ENCODE measurements around the gene RAB28.

Gene RAB28

DNA sequence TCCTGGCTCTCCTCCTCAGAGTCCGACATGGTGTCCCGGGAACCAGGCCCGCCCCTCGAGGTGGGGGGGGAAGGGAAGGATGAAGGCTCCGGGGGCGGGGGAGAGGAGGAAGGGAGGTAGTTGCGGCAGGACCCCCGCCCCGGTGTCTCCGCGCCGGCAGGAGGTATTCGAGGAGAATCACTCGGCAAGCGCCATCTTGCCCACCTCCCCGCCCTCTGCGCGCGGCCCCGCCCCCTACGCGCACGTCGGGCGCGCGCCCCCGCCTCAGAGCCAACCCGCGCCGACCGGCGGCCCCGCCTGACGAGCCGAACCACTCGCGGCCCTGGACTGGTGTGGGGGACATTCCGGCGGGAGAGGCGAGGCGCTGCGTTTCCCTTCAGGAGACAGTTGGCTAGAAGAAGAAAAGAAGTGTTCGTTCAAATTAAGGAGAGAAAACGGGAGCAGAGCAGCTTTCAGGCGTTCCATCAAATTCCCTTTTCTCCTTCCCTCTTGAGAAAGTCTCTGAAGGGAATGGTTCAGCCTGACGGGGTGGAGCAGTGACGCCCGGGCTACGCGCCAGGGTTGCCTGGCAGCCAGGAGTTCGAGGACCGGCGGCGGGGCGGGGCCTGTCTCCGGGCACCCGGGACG is at the start of gene RAB28:
Gene RAB28 (minus strand): TSS at position 219 of the 627 bp plus-strand sequence.
- peak; percentile 89 for DNase-seq (ENCODE audit: low read depth)

DNA sequence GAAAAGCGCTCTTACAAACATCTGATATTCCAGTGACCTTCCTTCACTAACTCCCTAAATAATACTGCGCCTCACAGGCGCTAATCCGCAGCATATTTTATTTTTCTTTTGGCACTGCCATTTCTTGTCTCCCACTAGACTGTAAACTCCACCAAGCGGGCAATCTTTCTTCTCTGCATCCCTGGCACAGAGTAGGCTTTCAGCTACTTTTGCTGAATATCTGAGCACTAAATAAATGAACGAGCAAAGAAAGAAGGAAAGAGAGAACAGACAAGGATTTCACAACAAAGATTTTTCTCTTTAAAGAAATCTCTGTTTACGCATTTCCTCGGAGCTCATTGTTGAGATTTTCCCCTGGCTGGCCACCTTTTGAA is 47.5 kb upstream of the RAB28 start:
- no peak for DNase-seq (ENCODE audit: low read depth)

DNA sequence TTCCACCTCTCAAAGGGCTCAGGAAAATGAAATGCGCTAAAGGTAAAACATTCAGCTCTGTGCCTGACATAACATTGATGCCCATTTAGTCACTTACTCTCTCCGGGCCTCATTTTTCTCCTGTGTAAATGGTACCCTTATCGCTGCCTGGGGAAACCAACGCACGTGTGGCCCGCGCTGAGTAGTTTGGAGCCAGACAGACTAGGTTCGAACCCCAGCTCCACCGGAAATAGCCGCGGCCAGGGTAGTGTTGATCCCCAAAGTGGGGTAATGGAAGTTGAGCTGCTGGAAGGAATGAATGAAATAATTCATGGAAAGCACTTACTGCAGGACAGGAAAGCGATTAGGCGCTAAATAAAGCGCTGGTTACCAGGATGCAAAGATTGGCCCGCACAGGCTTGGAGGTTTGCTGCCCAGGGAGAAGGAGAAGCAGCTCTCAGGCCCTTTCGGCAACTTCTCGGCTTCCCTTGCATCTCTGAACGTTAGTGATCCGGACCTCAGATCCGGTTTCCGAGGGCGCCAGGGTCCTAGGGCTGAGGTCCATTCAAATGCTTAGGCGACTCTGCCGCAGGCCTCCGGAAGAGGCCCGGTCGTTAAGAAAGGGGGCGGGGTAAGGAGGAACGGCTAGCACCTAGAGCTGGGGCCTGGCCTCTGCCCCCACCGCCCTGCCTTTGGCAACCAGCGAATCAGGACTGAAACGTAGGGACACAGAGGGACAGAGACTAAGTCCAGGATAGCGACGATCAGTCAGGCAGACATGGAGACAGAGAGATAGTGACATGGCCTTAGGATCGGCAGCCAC is 46.9 kb upstream of the RAB28 start:
- no peak for DNase-seq (ENCODE audit: low read depth)

DNA sequence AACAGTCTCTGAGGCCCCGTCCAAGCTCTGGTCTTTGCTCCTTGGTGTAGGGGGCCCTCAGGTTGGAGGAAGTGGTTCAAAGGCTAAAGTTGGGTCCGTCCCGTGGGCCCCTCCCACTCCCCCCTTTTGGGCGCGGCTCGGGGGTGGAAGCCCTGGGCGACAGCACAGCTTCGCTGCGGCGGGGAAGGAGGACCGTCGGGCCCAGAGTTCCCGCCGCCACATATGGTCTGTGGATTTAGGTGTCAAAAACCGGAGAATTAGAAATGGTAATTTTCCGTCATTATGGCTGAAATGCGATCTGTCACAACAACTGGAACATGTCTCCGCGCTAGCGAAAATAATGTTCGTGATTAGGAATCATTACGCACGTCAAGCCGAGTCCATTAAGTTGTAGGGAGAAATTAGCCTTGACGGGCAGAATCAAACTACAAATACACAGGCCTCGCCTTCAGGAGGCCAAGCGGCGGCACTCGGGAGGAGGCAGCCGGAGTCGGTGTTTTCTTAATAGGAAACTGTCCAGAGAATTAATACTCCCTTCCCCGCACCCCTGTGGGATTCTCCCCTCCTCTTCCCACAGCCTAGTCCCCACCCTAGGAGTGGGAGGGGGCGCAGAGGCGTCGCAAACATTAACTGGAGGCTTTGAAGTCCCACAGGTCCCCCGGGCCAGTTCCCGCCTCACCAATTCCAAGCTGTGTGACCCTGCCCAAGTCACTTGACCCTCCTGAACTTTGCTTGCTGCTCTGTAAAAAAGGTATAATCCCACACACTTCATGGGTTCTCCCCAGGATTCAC is 45.2 kb upstream of the RAB28 start:
- DNase-seq (ENCODE audit: low read depth) = no peak

DNA sequence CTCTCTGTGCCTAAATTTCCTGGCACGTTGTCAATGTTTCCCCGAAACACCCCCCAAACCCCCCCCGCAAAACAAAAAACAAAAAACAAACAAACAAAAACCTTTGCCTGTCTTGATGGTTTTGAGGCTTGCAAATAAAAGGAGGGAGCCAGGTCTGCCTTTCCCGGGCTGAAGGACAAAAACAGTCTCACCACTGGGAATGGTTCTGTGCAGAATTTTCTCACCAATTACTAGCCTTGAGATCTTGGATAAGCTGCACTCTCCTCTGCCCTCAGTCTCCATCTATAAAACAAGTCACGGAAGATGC is 44.6 kb upstream of the RAB28 start:
- no peak for DNase-seq (ENCODE audit: low read depth)

DNA sequence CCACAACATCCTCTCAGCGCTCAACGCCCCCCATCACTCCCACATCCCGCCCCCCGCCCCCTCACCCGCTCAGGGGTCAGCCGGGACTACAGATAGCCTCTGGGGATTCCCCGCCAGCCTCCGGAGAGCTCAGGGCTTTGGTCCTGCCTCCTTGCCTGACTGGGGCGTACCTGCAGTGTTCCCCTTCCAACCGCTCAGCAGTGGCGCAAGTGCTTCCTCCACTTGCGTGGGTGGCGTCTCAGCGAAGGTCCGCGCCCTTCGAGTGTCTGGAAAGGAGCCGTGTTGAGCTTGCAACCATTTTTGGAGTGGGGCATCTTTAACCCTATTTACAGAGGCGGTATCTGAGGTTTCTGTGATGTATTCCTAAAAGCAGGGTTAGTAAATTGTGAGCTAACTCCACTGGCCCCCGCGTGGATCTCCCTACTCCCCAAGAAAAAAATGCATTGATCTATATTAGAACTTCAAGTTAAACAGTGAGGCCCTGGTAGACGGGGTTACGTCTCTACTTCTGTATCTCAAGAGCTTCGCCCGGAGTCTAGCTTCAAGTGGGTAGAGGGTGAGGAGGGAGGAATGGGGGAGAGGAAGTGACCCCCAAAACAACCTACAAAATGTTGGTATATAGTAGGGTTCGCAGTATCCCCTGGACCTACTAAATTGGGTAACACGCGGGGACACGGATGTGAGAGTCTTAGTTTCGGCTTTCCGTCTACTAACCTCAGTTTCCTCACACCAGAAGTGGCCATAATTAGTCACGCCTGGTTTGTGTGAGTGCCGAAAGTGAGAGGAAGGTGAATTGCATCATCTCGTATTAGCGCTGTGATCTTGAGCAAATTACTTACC is 44.1 kb upstream of the RAB28 start:
- DNase-seq (ENCODE audit: low read depth) = no peak

DNA sequence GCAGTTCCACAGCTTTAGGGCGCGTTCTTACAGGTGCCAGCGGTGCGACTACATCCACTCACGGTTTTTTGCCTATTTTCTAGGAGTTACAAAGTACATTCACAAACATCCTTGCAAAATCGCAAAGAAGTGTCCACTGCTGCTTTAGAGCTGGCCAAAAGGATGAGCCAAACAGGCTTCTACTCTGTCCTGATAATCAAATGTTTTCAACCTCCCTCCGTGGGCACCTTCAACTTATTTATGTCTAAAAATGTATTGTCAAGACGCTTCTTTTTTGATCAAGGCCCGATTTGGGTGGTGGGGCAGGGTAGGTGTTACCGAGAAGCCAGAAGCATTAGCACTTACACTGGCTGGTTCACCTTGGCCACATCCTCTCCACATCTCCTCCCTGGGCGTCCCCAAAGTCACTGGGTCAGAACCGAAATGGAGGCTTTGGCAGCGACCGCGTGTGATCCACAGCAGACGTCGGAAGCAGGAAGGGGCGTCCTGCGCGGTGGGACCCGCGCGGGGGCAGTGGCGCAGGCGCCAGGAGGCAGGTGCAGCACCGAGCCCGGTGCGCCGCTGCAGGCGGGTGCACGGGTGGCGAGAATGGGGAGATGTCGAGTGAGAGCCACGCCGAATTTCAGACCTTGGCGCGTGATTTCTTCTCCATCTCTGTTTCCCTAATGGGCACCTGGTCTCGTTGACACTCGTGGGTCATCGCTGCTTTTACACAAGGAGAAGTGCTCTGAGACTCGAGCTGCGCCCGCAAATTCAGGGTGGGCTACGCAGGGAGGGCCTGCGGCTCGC is 43.2 kb upstream of the RAB28 start:
- no peak for DNase-seq (ENCODE audit: low read depth)

DNA sequence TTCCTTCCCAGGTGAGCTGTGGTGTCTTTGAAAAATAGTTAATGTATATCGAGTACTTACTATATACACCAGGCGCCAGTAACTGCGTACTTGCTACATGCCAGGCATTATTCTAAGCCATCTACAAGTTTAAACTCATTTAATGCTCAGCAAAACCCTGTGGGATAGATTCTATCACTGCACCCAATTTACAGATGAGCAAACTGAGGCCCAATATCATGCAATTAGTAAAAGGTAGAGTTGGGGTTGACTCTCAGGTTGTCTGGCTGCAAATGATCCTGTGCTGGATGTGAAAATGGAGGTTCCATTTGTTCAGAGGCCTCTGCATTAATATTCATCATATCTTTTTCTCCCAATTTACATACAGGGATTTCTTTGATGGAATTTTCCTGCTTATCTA is 42.5 kb upstream of the RAB28 start:
- no peak for DNase-seq (ENCODE audit: low read depth)

DNA sequence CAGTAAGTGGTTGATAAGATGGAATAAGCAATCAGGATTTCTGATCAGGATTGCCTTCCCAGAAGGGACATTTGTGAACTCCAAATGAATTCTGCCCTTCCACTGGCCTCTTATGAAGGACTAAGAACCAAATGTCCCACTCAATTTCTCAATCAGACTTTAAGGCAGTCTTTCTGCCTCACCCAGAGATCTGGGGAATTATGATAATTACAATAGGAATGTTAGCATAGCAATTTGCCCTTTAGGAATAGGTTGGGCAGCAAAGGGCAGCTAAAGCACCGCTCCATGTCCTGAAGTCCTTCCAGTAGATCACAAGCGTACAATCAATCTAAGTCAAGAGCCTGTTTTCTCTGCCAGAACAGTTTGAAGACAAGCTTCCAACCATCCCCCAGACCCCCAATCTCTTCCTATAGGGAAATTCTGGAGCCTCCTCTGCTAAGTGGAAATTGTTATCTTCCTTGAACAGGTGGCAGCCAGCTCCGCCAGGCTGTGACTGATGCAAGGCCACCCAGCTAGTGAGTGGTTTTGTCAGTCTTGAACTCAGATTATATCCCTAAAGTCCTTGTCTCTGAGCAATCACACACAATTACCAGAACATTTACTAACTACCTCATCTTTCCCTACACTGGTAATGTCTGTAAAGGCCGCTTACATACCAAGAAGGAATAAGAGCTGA is 41.6 kb upstream of the RAB28 start:
- no peak for DNase-seq (ENCODE audit: low read depth)

DNA sequence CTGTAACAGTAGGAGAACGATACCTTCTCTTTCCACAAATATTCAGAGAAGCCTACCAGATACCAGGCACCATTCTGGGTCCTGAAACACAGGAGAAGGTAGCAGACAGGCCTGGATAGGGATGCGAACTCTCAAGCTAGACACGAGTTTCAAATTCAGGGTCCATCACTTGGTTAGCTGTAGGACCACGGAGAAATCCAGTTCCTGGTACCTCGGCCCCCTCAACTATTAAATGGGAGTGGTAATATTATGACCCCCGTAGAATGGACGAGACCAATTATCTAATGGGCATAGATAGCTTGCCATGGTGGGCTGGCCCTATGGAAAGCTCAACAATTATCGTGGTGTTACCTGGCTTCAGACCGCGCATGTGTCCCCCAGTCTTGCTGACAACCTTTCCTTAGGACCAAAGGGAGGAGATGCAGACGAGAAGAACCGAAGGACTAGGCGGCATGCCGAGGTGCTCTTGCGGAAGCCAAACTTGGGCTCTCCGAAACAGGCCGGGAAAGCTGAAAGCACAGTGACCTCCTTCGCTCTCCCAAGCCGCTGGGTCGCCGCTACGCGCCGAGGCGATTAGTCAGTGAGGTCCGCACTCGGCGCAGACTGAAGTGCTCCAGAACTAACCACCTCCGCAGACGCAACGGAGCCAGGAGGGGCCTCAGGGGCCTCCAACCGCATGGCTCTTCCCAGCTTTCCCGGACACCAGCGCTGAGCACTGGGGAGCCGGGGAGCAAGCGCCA is 40.5 kb upstream of the RAB28 start:
- no peak for DNase-seq (ENCODE audit: low read depth)

DNA sequence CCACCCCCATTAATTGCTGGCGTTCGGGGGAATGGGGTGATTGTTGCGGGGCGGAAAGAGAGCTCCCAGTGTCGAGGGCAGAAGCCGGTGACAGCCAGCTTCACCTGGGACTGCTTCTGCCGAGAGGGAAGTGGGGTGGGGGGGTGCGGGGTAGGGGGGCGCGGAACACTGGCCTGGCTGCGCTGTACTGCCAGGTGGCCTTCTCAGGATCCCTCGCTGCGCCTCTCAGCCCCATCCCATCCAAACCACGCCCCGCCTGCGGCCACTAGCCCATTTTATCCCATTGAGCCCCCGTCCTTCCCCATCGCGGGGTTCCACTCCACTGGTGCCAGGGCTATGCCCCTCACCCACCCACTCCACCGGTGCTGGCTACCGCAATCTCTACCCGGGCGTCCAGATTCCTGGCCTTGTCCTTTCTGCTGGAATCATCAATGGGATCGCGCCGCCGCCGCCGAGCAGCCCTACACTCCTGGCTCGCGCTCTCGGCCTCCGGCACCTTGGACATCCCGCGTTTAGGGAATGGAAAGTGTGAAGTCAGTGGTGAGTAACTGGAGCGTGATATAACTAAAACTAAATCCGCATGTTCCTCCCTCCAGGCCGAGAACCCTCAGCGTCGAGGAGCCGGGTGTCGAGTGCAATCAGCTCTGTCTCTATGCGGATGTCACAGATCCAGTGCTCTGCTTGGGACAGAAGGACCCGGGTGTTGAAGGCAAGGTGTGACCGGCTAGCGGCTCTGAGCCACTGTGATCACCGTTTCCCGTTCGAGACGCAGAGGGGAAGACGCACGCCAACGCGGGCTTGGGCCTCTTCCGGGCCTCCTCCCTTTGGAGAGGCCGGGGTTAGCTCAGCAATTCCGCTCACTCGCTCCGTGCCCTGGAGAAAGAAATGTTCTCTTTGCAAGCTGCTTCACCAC is 39.7 kb upstream of the RAB28 start:
- no peak for DNase-seq (ENCODE audit: low read depth)

DNA sequence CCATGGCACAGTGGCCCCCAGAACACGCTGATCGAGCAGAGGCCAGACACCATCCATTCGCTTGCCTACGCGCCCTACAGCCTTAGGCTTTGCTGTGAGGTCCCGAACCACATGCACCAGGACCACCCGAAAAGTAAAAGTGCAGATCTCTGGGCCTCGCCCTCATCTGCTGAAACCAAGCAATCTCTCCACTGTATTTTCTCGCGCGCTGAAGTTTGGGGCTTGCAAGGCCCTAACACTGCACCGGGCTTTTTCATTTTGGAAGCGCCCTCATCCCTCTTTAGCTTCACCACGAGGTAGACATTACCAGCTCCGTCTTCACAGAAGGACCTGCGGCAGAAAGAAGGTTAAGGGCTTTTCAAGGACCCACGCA is 39.0 kb upstream of the RAB28 start:
- no peak for DNase-seq (ENCODE audit: low read depth)

DNA sequence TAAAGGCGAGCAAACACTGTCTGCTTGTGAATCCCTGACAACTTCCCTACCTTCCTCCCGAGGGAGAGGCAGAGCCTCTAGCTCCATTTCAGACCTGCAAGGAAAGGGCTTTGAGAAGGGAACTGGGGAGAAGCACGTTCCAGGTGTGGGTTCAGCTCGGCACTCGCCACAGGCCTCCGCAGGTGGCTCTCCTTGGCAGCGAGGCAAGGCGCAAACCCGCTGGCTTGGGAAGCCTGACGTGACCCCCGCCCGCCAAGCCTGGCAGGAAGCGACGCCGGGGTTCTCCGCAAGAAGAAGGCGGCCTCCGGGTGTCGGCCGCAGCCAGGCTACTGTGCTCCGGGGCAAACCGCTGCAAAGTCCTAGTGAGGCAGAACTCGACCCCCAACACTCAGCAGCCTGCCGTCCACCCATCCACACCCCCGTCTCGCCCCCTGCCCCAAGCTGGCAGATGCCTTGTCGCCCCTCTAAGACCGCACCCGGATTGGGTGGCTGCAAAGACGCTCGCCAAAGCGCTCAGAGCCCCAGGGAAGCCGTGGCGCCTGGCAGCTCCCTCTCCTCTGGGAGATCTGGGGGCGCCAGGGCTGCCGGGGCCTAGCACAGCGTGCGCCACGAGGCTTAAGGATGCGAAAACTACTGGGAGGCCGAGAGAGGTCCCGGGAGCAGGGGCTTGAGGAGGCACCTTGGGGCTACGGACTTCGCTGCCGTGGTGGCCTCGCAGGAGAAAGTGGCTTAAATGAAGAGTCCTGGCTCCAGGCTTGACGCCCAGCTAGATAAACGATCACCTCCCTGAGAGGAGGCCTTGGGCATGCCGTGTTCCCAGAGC is 38.4 kb upstream of the RAB28 start:
- DNase-seq (ENCODE audit: low read depth) = no peak

DNA sequence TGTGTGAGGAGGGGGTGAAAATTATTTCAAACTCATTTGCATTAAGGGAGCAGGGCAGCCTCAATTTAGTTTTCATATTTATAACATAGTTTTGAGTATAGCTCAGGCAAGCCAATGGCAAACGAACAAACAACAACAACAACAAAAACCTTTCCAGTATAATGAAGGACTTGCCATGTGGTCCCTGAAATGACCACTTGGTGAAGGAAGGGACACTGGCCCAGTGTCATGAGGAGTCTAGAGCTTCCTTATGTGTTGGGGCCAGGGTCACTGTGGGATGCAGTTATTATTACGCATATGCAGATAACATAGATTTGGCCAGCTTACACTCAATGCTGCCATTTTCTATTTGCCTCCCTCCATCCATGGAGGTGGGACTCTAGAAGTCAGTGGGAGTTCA is 36.9 kb upstream of the RAB28 start:
- DNase-seq (ENCODE audit: low read depth) = no peak

DNA sequence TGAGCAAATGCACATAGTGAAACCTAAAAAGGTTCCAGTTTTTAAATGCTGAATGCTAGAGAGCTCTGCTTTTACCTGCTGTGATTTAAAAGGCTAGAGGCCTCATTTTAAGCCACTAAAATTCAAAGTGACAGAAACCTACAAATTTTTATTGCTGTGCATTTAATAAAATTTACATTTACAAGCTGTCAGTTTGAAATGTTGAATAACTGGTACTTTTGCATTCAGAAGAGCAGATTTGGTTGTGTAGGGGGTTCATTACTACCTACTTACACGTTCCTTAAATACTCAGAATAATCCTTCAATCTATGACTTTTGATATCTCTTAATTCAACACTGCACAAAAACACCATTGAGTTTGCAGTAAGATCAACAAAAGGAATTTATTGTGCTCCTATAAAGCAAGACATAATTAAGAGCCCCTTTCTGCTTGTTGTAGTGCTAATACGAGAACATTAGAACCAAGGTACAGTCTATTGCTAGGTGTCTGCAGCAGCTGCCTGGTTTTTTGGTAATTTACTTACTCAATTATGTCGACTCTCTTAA is 32.2 kb upstream of the RAB28 start:
- DNase-seq (ENCODE audit: low read depth) = no peak

DNA sequence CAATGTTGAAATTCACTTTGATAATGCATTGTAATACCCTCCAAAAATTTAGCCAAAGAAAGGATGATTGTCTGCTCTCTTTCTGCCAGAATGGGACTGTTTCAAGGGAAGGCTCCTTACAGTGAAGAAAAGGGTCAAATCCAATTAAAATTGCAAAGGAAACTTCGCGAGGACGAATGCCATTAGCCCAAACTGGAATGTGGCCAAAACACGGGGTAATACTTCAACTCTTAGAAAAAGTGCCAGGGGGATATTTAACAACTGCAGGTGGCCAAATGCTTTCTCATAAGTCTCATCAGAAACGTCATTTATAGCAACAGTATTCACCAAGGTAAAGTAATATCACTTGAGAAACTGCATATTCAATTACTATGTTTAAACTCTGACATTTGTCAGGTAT is 31.1 kb upstream of the RAB28 start:
- DNase-seq (ENCODE audit: low read depth) = no peak

DNA sequence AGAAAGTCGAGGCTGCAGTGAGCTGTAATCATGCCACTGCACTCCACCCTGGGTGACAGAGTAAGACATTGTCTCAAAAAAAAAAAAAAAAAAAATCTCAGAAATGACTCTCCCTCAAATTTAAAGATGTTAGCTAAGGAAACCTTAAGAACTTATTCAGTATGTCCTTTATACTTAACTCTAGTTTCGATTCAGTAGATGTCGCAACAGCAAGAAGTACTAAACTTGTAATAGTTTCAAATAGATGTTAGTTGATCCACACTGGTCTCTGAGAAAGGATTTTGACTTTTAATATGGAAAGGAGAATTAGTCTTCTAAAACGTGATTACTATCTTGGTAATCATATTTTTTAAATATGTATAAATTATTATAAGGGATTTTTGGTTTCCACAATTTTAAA is 30.6 kb upstream of the RAB28 start:
- no peak for DNase-seq (ENCODE audit: low read depth)

DNA sequence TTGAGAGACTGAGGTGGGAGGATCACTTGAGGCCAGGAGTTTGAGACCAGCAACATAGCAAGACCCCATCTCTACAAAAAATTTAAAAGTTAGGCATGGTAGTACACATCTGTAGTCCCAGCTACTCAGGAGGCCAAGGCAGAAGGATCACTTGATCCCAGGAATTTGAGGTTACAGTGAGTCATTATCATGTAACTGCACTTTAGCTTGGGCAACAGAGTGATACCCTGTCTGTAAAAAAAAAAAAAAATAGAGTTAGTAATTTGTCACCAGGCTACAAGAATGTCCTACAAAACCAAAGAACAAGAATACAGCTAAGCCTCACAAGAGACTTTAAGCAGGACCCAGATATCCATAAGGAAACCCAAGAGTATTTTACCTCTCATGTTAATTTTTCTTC is 27.0 kb upstream of the RAB28 start:
- no peak for DNase-seq (ENCODE audit: low read depth)
